Ishikawa (cell line): Measurements from ENCODE around the gene C14orf132.

Experiments
- CEBPB ChIP-seq: IDR thresholded peaks from 2 replicates; pipeline ENCODE4 v1.6.1; 2012
- CREB1 ChIP-seq: IDR thresholded peaks from 2 replicates; pipeline ENCODE4 v1.6.1; 2012; ENCODE audit warnings: low read depth
- EGR1 ChIP-seq: IDR thresholded peaks from 2 replicates; pipeline ENCODE4 v1.6.1; 2012
- EP300 ChIP-seq: IDR thresholded peaks from 2 replicates; pipeline ENCODE4 v1.6.1; 2012; ENCODE audit warnings: borderline replicate concordance
- FOXM1 ChIP-seq: IDR thresholded peaks from 2 replicates; pipeline ENCODE4 v1.6.1; 2012; ENCODE audit warnings: low read depth, borderline replicate concordance
- MAX ChIP-seq: IDR thresholded peaks from 2 replicates; pipeline ENCODE4 v1.6.1; 2012
- NFIC ChIP-seq: IDR thresholded peaks from 2 replicates; pipeline ENCODE4 v1.6.1; 2012
- RAD21 ChIP-seq: IDR thresholded peaks from 2 replicates; pipeline ENCODE4 v1.6.1; 2012; ENCODE audit warnings: low read depth
- REST ChIP-seq: IDR thresholded peaks from 2 replicates; pipeline ENCODE4 v1.6.1; 2012; ENCODE audit warnings: low read depth, mild to moderate bottlenecking
- TAF1 ChIP-seq: IDR thresholded peaks from 2 replicates; pipeline ENCODE4 v1.6.1; 2012; ENCODE audit warnings: low read depth, mild to moderate bottlenecking
- TCF12 ChIP-seq: IDR thresholded peaks from 2 replicates; pipeline ENCODE4 v1.6.1; 2012; ENCODE audit warnings: low read depth
- TEAD4 ChIP-seq: IDR thresholded peaks from 2 replicates; pipeline ENCODE4 v1.6.1; 2012
- USF1 ChIP-seq: IDR thresholded peaks from 2 replicates; pipeline ENCODE4 v1.6.1; 2012
- YY1 ChIP-seq: IDR thresholded peaks from 2 replicates; pipeline ENCODE4 v1.6.1; 2012; ENCODE audit warnings: low read depth
- ZBTB7A ChIP-seq: IDR thresholded peaks from 2 replicates; pipeline ENCODE4 v1.6.1; 2012; ENCODE audit warnings: low read depth

Gene C14orf132

GRCh38 chr14:96122496-96122895, 83.3 kb downstream of the C14orf132 start:
- TF ChIP-seq FOXM1 (no peak), NFIC (no peak), CEBPB (no peak), ZBTB7A (no peak), RAD21 (no peak), USF1 (no peak)

- TF ChIP-seq USF1 (no peak), MAX (no peak), TEAD4 (no peak), EGR1 (no peak), CEBPB (no peak), EP300 (no peak), CREB1 (no peak), YY1 (no peak), ZBTB7A (no peak), RAD21 (no peak), FOXM1 (no peak), REST (no peak), NFIC (no peak), TCF12 (no peak)
Observed at GRCh38 chr14:96125536-96125935, 86.4 kb downstream of the C14orf132 start.

GRCh38 chr14:96126339-96126782, 87.2 kb downstream of the C14orf132 start:
- TF ChIP-seq TEAD4 = no peak
- TF ChIP-seq EGR1 = no peak
- no peak for TF ChIP-seq CEBPB
- TF ChIP-seq YY1 = no peak
- no peak for TF ChIP-seq MAX
- TF ChIP-seq ZBTB7A = no peak
- TF ChIP-seq REST = no peak
- TF ChIP-seq EP300 = no peak
- TF ChIP-seq TCF12 = no peak
- no peak for TF ChIP-seq USF1
- TF ChIP-seq CREB1 = no peak
- no peak for TF ChIP-seq RAD21
- TF ChIP-seq TAF1 = no peak
- TF ChIP-seq FOXM1 = no peak
- no peak for TF ChIP-seq NFIC

- TF ChIP-seq CEBPB (no peak), TAF1 (no peak), FOXM1 (no peak), TCF12 (no peak), EP300 (no peak), NFIC (no peak), TEAD4 (no peak), EGR1 (no peak), RAD21 (no peak), USF1 (no peak), ZBTB7A (no peak), CREB1 (no peak), MAX (no peak), YY1 (no peak), REST (no peak)
Observed at GRCh38 chr14:96126783-96127271, 87.7 kb downstream of the C14orf132 start.
